ENCODE data around the gene POR. TPM values are rescaled to one million over a fixed set of nuclear protein-coding genes. Genes with fewer than 3 reads are reported as not detected.

POR gene
- total RNA-seq, 1 donor, result 35.2 TPM

GRCh38 chr7:75961218-75961617 lies 46.3 kb downstream of the POR start:
- peak; percentile 1 for TF ChIP-seq CTCF (IDR thresholded peaks at IDR 0.05; ENCODE audit: insufficient read depth, low read length)
- no peak overlapping the region for H3K4me3 ChIP-seq (ENCODE audit: low read depth, low read length)
- no peak for DNase-seq (ENCODE audit: low read depth)

- TF ChIP-seq CTCF (IDR thresholded peaks at IDR 0.05; ENCODE audit: insufficient read depth, low read length), result no peak
- H3K4me3 ChIP-seq (ENCODE audit: low read depth, low read length), result no peak overlapping the region
- peak; percentile 79 for DNase-seq (ENCODE audit: low read depth)
Observed at GRCh38 chr7:75962607-75963380, 47.8 kb downstream of the POR start.

- TF ChIP-seq CTCF (IDR thresholded peaks at IDR 0.05; ENCODE audit: insufficient read depth, low read length), result no peak
- DNase-seq (ENCODE audit: low read depth), result no peak
Observed at GRCh38 chr7:75963381-75963995, 48.5 kb downstream of the POR start.

GRCh38 chr7:75965617-75966016 lies 50.7 kb downstream of the POR start:
- no peak overlapping the region for H3K4me3 ChIP-seq (ENCODE audit: low read depth, low read length)
- no peak for TF ChIP-seq CTCF (IDR thresholded peaks at IDR 0.05; ENCODE audit: insufficient read depth, low read length)
- DNase-seq (ENCODE audit: low read depth), result no peak

More at GRCh38 chr7:75963381-75963995, 48.5 kb downstream of the POR start:
- no peak overlapping the region for H3K4me3 ChIP-seq (ENCODE audit: low read depth, low read length)

GRCh38 chr7:75966190-75966961 lies 51.4 kb downstream of the POR start:
- no peak overlapping the region for H3K4me3 ChIP-seq (ENCODE audit: low read depth, low read length)
- TF ChIP-seq CTCF (IDR thresholded peaks at IDR 0.05; ENCODE audit: insufficient read depth, low read length), result no peak
- peak; percentile 51 for DNase-seq (ENCODE audit: low read depth)

GRCh38 chr7:75967055-75967454 lies 52.1 kb downstream of the POR start:
- no peak overlapping the region for H3K4me3 ChIP-seq (ENCODE audit: low read depth, low read length)
- no peak for TF ChIP-seq CTCF (IDR thresholded peaks at IDR 0.05; ENCODE audit: insufficient read depth, low read length)
- DNase-seq (ENCODE audit: low read depth), result no peak

All from fibroblast of the aortic adventitia (primary cell).